Astrocyte (in vitro differentiated cells and primary cell): Measurements from ENCODE around the gene CPLX1.

Source experiments
- EZH2 ChIP-seq: IDR thresholded peaks from 2 replicates; pipeline ENCODE4 v1.6.1; 2012; ENCODE audit warnings: mild to moderate bottlenecking, low read length, inconsistent platforms; ENCODE audit not compliant: insufficient read depth
- TF ChIP-seq, protein P1 (sequence below): IDR thresholded peaks from 2 replicates; pipeline ENCODE4 v1.5.1; 2011; ENCODE audit warnings: low read depth, mild to moderate bottlenecking, inconsistent platforms, low read length, moderate library complexity; ENCODE audit not compliant: insufficient read depth

DNA sequence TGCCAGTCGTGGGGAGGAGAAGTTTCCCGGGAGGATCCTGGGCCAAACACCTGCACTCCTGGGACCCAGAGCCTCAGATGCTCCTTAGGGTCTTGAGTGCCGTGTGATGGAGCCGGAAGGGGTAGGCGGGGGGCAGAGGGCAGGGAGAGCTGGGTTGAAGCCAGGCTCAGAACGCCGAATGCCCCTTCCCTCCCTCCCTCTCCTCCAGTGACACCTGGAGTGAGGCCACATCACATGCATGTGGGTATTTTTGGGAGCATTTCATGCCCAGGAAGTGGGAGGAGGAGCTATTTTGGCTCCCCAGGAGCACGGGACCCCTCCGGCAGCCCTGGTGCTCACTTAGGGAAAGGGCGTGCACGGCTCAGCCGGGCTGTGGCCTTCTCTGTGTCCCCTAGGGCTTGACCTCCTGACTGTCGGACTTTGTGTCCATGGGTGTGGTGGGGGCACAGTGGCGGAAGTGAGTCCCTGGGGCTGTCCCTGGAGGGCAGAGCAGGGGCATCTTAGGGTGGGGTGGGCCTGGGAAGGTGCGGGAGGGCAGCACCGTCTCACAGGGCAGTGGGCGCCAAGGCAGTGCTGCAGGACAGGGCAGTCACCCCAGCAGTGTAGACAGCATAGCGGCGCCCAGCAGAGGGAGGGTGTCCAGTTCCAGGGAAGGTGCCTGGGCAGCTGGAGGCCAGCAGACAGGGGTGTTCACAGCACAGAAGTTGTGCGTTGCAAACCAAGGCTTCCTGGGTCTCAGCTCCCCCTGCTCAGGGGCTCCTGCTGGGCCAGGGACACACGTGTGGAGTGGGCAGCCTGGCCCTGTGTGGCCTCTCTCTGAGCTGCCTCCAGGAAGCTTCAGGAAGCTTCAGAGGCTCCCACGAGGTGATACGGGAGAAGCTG lies 4.9 kb upstream of the CPLX1 start:
- TF ChIP-seq, protein P1, sequence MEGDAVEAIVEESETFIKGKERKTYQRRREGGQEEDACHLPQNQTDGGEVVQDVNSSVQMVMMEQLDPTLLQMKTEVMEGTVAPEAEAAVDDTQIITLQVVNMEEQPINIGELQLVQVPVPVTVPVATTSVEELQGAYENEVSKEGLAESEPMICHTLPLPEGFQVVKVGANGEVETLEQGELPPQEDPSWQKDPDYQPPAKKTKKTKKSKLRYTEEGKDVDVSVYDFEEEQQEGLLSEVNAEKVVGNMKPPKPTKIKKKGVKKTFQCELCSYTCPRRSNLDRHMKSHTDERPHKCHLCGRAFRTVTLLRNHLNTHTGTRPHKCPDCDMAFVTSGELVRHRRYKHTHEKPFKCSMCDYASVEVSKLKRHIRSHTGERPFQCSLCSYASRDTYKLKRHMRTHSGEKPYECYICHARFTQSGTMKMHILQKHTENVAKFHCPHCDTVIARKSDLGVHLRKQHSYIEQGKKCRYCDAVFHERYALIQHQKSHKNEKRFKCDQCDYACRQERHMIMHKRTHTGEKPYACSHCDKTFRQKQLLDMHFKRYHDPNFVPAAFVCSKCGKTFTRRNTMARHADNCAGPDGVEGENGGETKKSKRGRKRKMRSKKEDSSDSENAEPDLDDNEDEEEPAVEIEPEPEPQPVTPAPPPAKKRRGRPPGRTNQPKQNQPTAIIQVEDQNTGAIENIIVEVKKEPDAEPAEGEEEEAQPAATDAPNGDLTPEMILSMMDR, result no peak
- TF ChIP-seq EZH2, result no peak
